ENCODE results near the gene CSAD.

- TF ChIP-seq EZH2 (IDR thresholded peaks at IDR 0.05; ENCODE audit: borderline replicate concordance, low read depth, low read length, severe bottlenecking) (no peak), POLR2AphosphoS5 (IDR thresholded peaks at IDR 0.05; ENCODE audit: insufficient read depth, low read depth, low read length) (no peak), CTCF (IDR thresholded peaks at IDR 0.05; ENCODE audit: extremely low read depth in 1 of 2, insufficient read depth in 1 of 2, low read depth in 1 of 2, low read length in 2 of 2) (no peak), MYC (IDR thresholded peaks at IDR 0.05; ENCODE audit: low read depth, low read length) (no peak), MAX (IDR thresholded peaks at IDR 0.05; ENCODE audit: insufficient read depth, insufficient read length) (no peak), POLR2A (IDR thresholded peaks at IDR 0.05; ENCODE audit: low read depth, low read length) (no peak), JUN (IDR thresholded peaks at IDR 0.05; ENCODE audit: borderline replicate concordance, insufficient read depth, insufficient read length, low read depth) (no peak), GATA2 (IDR thresholded peaks at IDR 0.05; ENCODE audit: insufficient read depth, insufficient read length, low read depth, low read length) (no peak)
These were observed 29.7 kb downstream of the CSAD start for GRCh38 chr12:53151039-53151438.

Data from endothelial cell of umbilical vein (primary cell).